Activated CD4-positive, alpha-beta memory T cell treated with anti-CD3 and anti-CD28 coated beads, Interleukin-2, amount 10 ng/mL, durations not matched to agents 7 days and 5 days (primary cell): ENCODE results near the gene CALCOCO1. TPM values are rescaled to one million over a fixed set of nuclear protein-coding genes. Genes with fewer than 3 reads are reported as not detected.
A peak's percentile ranks its signal among the peaks of the same experiment; 100 is the strongest.

Source experiments
- CTCF ChIA-PET: fragments of 350-600 bp; sonication (Branson Sonifier 250); formaldehyde crosslinking; loops from one replicate; lab custom pipeline; 2021; ENCODE audit warnings: antibody characterized with exemption, inconsistent platforms; lab: Charles Lee
- POLR2A ChIA-PET: fragments of 350-600 bp; sonication (Branson Sonifier 250); formaldehyde crosslinking; loops from one replicate; lab custom pipeline; 2021; ENCODE audit warnings: antibody characterized with exemption; lab: Charles Lee
- DNase-seq: peaks from one replicate; pipeline ENCODE4 v3.0.0-alpha.2; 2020
- H3K27ac Mint-ChIP-seq: one replicate; pipeline ENCODE4 v1.8.0; 2021; ENCODE audit warnings: mild to moderate bottlenecking, mixed read lengths
- H3K27me3 Mint-ChIP-seq: one replicate; pipeline ENCODE4 v1.8.0; 2021; ENCODE audit warnings: mixed read lengths
- H3K36me3 Mint-ChIP-seq: one replicate; pipeline ENCODE4 v1.8.0; 2021; ENCODE audit warnings: low read depth, mixed read lengths
- H3K4me1 Mint-ChIP-seq: one replicate; pipeline ENCODE4 v1.8.0; 2021; ENCODE audit warnings: mixed read lengths
- H3K4me3 Mint-ChIP-seq: one replicate; pipeline ENCODE4 v1.8.0; 2021; ENCODE audit warnings: mild to moderate bottlenecking, mixed read lengths
- H3K9me3 Mint-ChIP-seq: one replicate; pipeline ENCODE4 v1.8.0; 2021; ENCODE audit warnings: mixed read lengths
- total RNA-seq, 2 experiments: library from RNA; stranded (reverse); gene quantifications; one replicate each; pipeline ENCODE4 v1.2.3, GENCODE V29; 2021

CALCOCO1 gene
- total RNA-seq, 2 experiments from 2014 or later = 80.5 to 83.0 TPM

DNA sequence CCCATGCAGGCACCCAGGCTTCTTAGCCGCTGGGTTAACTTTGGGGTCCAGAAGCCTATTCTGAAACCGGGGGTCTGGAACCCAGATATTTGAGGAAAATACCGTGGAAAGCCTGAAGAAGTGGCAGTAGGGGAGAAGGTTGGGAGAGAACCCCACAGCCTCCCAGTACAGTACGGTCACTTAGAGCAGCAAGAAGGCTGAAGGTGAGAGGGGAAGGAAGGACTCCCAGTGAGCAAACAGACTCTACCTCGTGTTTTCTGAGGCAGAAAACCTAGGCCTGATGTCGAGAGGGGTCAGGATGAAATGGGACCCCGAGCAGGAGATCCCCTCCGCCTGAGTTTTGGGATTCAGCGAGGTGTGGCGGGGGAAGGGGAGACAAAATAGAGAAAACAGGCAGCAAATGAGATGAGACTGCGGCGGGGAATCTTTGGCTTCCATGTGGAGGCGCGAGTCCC is 10.7 kb upstream of the CALCOCO1 start:
- Mint-ChIP-seq H3K27me3 (peaks cover 49% of the 10 kb centered on the region), H3K4me3 (no peak overlapping the region)

DNA sequence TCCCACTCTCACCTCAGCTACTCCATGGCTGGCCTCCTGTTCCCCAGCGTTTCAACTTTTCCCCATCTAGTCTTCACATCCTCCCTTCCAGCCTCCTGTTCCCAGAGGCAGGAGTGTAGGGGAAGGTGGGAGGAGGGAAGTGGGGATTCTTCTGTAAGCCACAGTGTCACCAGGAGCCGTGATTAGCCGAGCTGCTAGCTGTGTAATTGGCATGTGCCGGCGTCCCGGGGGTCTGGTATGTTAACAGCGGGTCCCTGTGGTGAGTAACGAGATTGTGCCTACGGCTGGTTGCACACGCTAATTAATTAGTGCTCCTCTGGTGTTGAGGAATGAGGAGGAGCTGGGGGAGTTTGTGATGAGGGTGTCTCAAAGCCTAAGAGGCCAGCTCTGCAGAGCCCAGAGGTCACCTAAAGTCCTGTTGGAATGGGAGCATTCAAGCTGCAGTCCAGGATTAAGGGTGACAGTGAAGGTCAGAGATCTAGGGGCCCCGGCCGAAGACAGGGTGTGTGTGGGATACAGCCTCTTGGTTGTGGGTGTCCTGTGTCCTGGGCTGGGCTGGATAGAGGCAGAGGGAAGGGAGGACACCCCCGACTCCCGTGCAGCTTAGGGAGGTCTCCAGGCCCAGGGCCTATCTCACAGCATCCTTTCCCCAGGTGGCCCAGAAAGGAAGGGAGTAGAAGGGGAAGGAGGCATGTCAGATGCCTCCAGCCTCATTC is 10.0 kb upstream of the CALCOCO1 start:
- CTCF ChIA-PET = interaction anchor here (1.1 to 2.1 kb wide), 5 partner anchors 9 to 81 kb away, joined by 3 to 10 read pairs (median 5); partner anchors contain the start of gene CALCOCO1
- Mint-ChIP-seq H3K4me3 (no peak overlapping the region), H3K27ac (no peak overlapping the region), H3K27me3 (peaks cover 45% of the 10 kb centered on the region), H3K9me3 (no peaks in the 10 kb centered on the region), H3K36me3 (no peaks in the 10 kb centered on the region), H3K4me1 (peaks cover 16% of the 10 kb centered on the region)
- POLR2A ChIA-PET = interaction anchor here (0.6 kb wide), 1 partner anchor 10 kb away, joined by 3 read pairs; no protein-coding TSS in a partner anchor
- DNase-seq = no peak

More for the DNA sequence above, 10.7 kb upstream of the CALCOCO1 start:
- POLR2A ChIA-PET = interaction anchor here (0.6 to 1.5 kb wide), 2 partner anchors 9 to 10 kb away, joined by 3 to 4 read pairs; partner anchors contain the start of gene CALCOCO1
- Mint-ChIP-seq H3K4me1 (peaks cover 16% of the 10 kb centered on the region), H3K36me3 (no peaks in the 10 kb centered on the region), H3K9me3 (no peaks in the 10 kb centered on the region), H3K27ac (no peak overlapping the region)
- CTCF ChIA-PET = interaction anchor here (2.0 kb wide), 2 partner anchors 9 to 10 kb away, joined by 4 to 10 read pairs; partner anchors contain the start of gene CALCOCO1
- DNase-seq = no peak

DNA sequence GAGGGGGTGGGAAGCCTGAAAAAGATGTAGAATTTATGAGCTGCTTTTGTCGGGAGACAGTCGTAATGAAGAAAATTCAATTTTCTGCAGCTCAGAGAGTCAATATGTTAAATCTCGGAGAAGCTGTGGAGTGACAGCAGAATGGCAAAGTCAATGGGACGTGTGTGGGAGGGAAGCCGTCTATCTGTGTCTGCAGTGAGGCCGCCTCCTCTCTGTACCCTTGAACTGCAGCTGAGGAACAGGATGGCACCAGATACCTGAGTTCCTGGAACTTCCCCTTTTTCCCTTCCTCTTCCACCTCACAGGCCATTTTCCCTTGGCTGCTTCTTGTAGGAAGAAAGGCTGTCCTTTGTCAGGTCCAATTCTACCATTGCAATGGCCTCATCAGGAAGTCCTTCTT is 9.3 kb upstream of the CALCOCO1 start:
- no peak for DNase-seq
- CTCF ChIA-PET = interaction anchor here (1.1 to 2.1 kb wide), 3 partner anchors 9 to 81 kb away, joined by 3 to 9 read pairs (median 5); no protein-coding TSS in a partner anchor
- no peak overlapping the region for H3K27ac Mint-ChIP-seq
- no peak overlapping the region for H3K4me3 Mint-ChIP-seq
- no peaks in the 10 kb centered on the region for H3K36me3 Mint-ChIP-seq
- POLR2A ChIA-PET = no interaction called here
- peaks cover 43% of the 10 kb centered on the region for H3K27me3 Mint-ChIP-seq
- peaks cover 16% of the 10 kb centered on the region for H3K4me1 Mint-ChIP-seq
- no peaks in the 10 kb centered on the region for H3K9me3 Mint-ChIP-seq

DNA sequence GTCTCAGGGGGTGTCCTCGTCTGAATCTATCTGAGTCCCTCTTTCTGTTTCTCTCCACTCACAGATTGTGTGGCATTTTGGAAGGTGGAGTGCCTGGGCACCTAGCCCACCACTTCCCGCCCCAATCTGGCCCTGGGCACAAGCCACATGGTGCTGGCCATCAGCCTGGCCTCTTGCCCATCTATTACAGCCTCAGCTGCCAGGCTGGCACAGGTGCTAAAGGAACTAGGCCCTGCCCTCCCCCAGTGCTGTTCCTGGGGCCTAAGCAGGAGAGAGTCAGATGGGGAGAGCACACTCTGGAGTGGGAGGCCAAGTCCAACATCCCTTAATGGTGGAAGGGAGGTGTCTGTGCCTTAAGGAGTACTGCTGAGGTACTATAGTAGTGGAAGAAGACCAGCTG is 8.3 kb upstream of the CALCOCO1 start:
- Mint-ChIP-seq H3K9me3 (no peaks in the 10 kb centered on the region), H3K36me3 (no peaks in the 10 kb centered on the region), H3K27ac (no peak overlapping the region), H3K4me1 (peaks cover 16% of the 10 kb centered on the region), H3K4me3 (no peak overlapping the region), H3K27me3 (peaks cover 43% of the 10 kb centered on the region)
- no peak for DNase-seq
- ChIA-PET CTCF (interaction anchor here (0.7 to 10.0 kb wide), 3 partner anchors 10 to 226 kb away, joined by 3 to 154 read pairs (median 5); no protein-coding TSS in a partner anchor), POLR2A (no interaction called here)

DNA sequence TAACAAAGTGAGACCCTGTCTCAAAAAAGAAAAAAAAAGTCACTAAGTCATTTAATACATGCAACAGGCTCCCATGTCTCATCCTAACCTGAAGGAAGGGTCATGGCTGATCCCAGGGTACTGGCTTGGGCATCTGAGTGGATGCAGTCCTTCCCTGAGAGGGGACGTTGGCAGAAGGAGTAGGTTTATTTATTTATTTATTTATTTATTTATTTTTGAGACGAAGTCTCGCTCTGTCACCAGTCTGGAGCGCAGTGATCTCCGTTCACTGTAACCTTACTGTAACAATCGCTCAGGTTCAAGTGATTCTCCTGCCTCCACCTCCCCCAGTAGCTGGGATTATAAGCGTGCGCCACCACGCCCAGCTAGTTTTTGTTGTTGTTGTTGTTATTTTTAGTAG is 7.2 kb upstream of the CALCOCO1 start:
- Mint-ChIP-seq H3K27me3 (peaks cover 39% of the 10 kb centered on the region), H3K36me3 (no peaks in the 10 kb centered on the region), H3K9me3 (no peaks in the 10 kb centered on the region), H3K4me3 (no peak overlapping the region), H3K4me1 (peaks cover 13% of the 10 kb centered on the region), H3K27ac (no peak overlapping the region)
- ChIA-PET CTCF (interaction anchor here (1.0 to 10.0 kb wide), 4 partner anchors 11 to 32 kb away, joined by 3 to 154 read pairs (median 3); no protein-coding TSS in a partner anchor), POLR2A (interaction anchor here (0.6 kb wide), 1 partner anchor 246 kb away, joined by 3 read pairs; no protein-coding TSS in a partner anchor)
- no peak for DNase-seq

DNA sequence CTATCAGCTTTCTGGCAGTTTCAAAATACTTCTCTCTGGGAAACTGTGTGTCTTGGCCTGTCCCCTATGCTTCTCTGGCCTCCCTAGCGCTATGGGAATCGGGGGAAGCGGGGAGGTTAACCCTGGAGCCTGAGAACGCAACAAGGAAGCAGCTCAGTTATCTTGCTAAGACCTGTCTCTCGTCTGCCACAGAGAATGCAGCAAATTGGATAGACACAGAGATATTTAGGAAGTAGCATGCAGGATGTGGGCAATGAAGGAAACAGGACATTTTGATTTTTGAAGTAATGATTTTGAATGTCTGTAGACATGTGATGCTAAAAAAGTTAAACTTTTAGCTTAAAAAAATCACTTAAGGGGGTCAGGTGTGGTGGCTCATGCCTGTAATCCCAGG is 6.6 kb upstream of the CALCOCO1 start:
- ChIA-PET CTCF (interaction anchor here (0.8 to 10.0 kb wide), 6 partner anchors 11 to 58 kb away, joined by 3 to 154 read pairs (median 3); partner anchors contain the start of gene ATP5MC2), POLR2A (no interaction called here)
- H3K36me3 Mint-ChIP-seq = no peaks in the 10 kb centered on the region
- H3K27me3 Mint-ChIP-seq = peaks cover 33% of the 10 kb centered on the region
- no peak overlapping the region for H3K4me3 Mint-ChIP-seq
- DNase-seq = no peak
- H3K9me3 Mint-ChIP-seq = no peaks in the 10 kb centered on the region
- no peak overlapping the region for H3K27ac Mint-ChIP-seq
- H3K4me1 Mint-ChIP-seq = peaks cover 7% of the 10 kb centered on the region

DNA sequence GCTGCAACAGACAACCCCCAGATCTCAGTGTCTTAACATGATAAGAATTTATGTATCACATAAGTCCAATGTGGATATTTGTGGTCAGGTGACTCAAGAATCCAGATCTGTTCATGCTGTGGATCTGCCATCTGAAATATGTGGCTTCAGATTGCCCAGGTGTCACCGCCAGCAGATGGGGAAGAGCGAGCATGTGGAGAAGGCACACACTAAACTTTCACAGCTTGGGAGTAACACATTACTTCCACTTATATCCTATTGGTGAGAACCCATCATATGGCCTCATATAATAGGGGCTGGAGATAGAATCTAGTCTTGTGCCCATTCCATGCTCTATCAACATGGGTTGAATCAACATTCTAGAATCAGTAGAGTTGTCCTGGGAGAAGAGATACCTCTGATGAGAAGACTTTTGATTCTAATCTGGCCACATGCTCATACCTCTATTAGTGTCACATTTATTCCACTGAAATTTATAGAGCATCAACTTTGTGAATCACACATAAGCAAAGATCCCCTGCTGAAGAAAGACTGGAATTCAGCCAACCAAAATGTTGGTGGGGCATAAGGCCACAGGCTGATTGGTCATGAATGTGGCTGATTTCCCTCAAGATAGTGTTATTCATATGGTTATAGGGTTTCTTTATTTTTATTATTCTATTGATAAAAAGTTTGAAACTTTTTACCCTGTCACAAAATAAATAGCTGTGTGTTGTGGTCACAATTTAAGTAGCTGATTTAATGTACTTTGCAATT is 6.0 kb upstream of the CALCOCO1 start:
- no peak overlapping the region for H3K4me3 Mint-ChIP-seq
- H3K27me3 Mint-ChIP-seq = peaks cover 29% of the 10 kb centered on the region

DNA sequence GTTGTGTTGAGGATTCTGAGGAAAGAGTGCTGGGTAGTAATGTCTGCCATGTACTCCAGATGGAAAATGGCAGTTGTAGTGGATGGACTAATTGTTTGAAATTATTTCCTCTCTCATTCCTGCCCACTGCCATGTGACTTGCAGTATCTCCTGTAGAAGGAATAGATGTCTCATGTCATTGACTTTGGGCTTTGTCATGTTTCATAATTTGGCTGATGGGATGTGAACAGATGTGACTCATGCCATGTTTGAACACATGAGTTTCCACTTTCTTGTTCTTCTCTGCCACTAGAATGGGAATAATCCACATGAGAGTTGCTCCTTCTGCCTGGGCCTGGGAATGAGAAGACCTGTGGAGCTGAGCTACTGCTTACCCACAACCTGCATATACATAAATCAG is 2.4 kb upstream of the CALCOCO1 start:
- H3K4me3 Mint-ChIP-seq = no peak overlapping the region
- H3K27ac Mint-ChIP-seq = no peak overlapping the region
- no peak for DNase-seq
- H3K9me3 Mint-ChIP-seq = no peaks in the 10 kb centered on the region
- ChIA-PET POLR2A (no interaction called here), CTCF (interaction anchor here (1.5 to 10.0 kb wide), 3 partner anchors 11 to 28 kb away, joined by 4 to 154 read pairs (median 7); no protein-coding TSS in a partner anchor)
- peaks cover 31% of the 10 kb centered on the region for H3K4me1 Mint-ChIP-seq
- H3K36me3 Mint-ChIP-seq = peaks cover 4% of the 10 kb centered on the region
- H3K27me3 Mint-ChIP-seq = peaks cover 3% of the 10 kb centered on the region

More for the DNA sequence above, 6.0 kb upstream of the CALCOCO1 start:
- POLR2A ChIA-PET = no interaction called here
- peaks cover 10% of the 10 kb centered on the region for H3K4me1 Mint-ChIP-seq
- H3K9me3 Mint-ChIP-seq = no peaks in the 10 kb centered on the region
- H3K27ac Mint-ChIP-seq = no peak overlapping the region
- CTCF ChIA-PET = interaction anchor here (0.8 to 10.0 kb wide), 7 partner anchors 12 to 58 kb away, joined by 3 to 154 read pairs (median 3); partner anchors contain the start of gene ATP5MC2
- no peak for DNase-seq
- H3K36me3 Mint-ChIP-seq = no peaks in the 10 kb centered on the region

DNA sequence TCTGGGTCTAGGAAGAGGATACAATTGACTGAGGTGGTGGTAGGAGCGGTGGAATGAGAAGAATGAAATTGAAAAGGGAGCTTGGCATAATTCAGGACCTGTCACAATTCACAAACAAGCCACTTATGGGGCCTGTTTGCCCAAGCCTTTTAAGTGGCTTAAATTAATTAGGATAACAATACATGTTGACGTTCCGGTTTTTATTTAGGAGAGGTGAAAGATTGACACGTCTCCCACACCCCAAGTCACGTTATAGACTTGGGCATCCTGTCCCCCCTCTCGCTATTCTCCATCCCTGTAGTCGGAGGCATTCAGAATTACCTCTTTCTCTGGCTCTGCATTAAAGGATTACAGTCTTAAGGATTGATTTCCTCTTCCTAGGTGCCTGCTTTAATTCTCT is 954 bp upstream of the CALCOCO1 start:
- no peaks in the 10 kb centered on the region for H3K9me3 Mint-ChIP-seq
- peak overlapping the region; percentile 87 for H3K4me3 Mint-ChIP-seq
- no peak for DNase-seq
- ChIA-PET CTCF (interaction anchor here (1.4 to 10.0 kb wide), 4 partner anchors 10 to 52 kb away, joined by 4 to 154 read pairs (median 6); partner anchors contain the start of gene ATP5MC2), POLR2A (interaction anchor here (0.6 to 2.4 kb wide), 7 partner anchors 9 to 56 kb away, joined by 3 to 13 read pairs (median 3); partner anchors contain the start of gene ATP5MC2)
- no peaks in the 10 kb centered on the region for H3K27me3 Mint-ChIP-seq
- peaks cover 4% of the 10 kb centered on the region for H3K36me3 Mint-ChIP-seq
- peak overlapping the region; percentile 69 for H3K27ac Mint-ChIP-seq
- peaks cover 27% of the 10 kb centered on the region for H3K4me1 Mint-ChIP-seq

DNA sequence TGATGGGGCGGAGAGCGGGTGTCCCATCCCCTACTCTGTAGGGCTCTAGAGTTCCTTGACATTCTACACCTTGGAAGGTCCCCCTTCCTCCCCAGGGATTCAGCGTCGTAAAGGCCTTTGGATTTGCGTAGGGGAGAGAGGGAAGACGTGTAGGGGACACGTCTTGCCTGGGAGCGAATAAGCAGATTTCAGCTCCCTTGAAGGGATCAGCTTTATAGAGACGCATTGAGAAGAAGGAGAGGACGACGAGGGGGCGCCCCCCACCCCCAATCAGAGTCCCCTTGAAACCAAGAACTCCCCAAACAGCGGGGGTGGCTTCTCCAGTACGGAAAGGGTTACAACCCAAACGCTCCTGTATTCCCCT is 324 bp downstream of the CALCOCO1 start:
- Mint-ChIP-seq H3K36me3 (peaks cover 10% of the 10 kb centered on the region), H3K4me3 (peak overlapping the region; percentile 87), H3K4me1 (peaks cover 33% of the 10 kb centered on the region), H3K27ac (peak overlapping the region; percentile 69), H3K9me3 (no peaks in the 10 kb centered on the region), H3K27me3 (no peaks in the 10 kb centered on the region)
- POLR2A ChIA-PET = interaction anchor here (0.9 to 2.4 kb wide), 3 partner anchors 17 to 226 kb away, joined by 3 to 13 read pairs (median 3); partner anchors contain the start of gene ATP5MC2
- DNase-seq = no peak
- CTCF ChIA-PET = interaction anchor here (0.7 to 10.0 kb wide), 5 partner anchors 18 to 489 kb away, joined by 3 to 154 read pairs (median 4); no protein-coding TSS in a partner anchor

DNA sequence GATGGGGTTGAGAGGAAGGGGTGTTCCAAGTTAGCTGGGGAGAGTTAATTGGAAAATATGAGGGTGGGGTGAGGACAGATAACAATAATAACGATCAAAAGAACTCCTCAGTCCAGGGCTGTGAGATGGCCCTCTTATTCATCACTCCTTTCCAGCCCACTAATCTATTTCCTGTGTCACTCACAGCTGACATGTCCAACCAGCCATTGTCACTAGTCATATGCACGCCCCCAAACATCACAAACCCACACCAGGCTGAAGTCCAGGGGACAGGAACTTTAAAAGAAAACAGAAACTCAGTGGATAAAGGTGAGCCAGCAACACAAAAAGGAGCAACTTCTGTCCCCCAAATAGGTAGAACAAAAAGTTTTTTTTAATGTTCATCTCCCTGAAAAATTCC is 911 bp downstream of the CALCOCO1 start:
- peaks cover 16% of the 10 kb centered on the region for H3K36me3 Mint-ChIP-seq
- peak; percentile 33 for DNase-seq
- CTCF ChIA-PET = interaction anchor here (0.7 to 10.0 kb wide), 5 partner anchors 8 to 489 kb away, joined by 3 to 154 read pairs (median 4); no protein-coding TSS in a partner anchor
- H3K9me3 Mint-ChIP-seq = no peaks in the 10 kb centered on the region
- peaks cover 33% of the 10 kb centered on the region for H3K4me1 Mint-ChIP-seq
- peak overlapping the region; percentile 87 for H3K4me3 Mint-ChIP-seq
- POLR2A ChIA-PET = interaction anchor here (0.6 to 2.4 kb wide), 4 partner anchors 17 to 226 kb away, joined by 3 to 13 read pairs (median 3); partner anchors contain the start of gene ATP5MC2
- H3K27me3 Mint-ChIP-seq = no peaks in the 10 kb centered on the region
- peak overlapping the region; percentile 51 for H3K27ac Mint-ChIP-seq

DNA sequence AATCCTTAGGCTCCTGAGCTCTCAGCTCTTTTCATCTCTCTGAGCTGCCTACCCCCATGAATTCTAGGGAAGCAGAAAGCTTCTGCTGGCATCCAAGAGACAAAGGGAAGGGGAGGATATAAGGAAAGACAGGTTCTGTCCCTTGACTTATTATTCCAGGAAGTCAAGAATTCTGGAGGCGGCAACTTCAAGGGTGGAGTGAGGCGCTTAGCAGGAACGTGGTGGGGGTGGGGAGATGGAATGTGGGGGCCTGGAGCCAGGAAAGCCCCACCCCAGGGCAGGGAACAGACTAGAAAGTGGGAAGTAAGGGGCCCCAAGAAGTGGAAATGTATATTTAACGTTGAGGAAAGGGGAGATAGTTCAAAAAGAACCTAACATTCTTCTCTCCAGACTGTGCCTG is 1.4 kb downstream of the CALCOCO1 start:
- ChIA-PET CTCF (interaction anchor here (0.9 to 10.0 kb wide), 4 partner anchors 8 to 490 kb away, joined by 3 to 154 read pairs (median 4); no protein-coding TSS in a partner anchor), POLR2A (no interaction called here)
- peak overlapping the region; percentile 87 for H3K4me3 Mint-ChIP-seq
- no peak for DNase-seq
- peaks cover 33% of the 10 kb centered on the region for H3K4me1 Mint-ChIP-seq
- H3K27me3 Mint-ChIP-seq = no peaks in the 10 kb centered on the region
- peaks cover 21% of the 10 kb centered on the region for H3K36me3 Mint-ChIP-seq
- H3K9me3 Mint-ChIP-seq = no peaks in the 10 kb centered on the region
- no peak overlapping the region for H3K27ac Mint-ChIP-seq
